HUES48 (cell line): ENCODE data around the gene TMUB1.

Experiments used
- H3K27ac ChIP-seq: one replicate; pipeline ENCODE4 v1.7.0; 2013; ENCODE audit warnings: low read depth, low read length, inconsistent platforms
- H3K27me3 ChIP-seq: 2 replicates; pipeline ENCODE4 v1.6.1; 2013; ENCODE audit warnings: mild to moderate bottlenecking, low read length; ENCODE audit not compliant: control insufficient read depth, insufficient read depth
- H3K36me3 ChIP-seq: 2 replicates; pipeline ENCODE4 v1.6.1; 2013; ENCODE audit warnings: low read length; ENCODE audit not compliant: control insufficient read depth, insufficient read depth
- H3K4me1 ChIP-seq: 2 replicates; pipeline ENCODE4 v1.6.1; 2013; ENCODE audit warnings: mild to moderate bottlenecking, low read length; ENCODE audit not compliant: control insufficient read depth, insufficient read depth
- H3K4me3 ChIP-seq: 2 replicates; pipeline ENCODE4 v1.5.1; 2013; ENCODE audit warnings: mild to moderate bottlenecking, low read depth, low read length
- H3K9ac ChIP-seq: 2 replicates; pipeline ENCODE4 v1.6.1; 2013; ENCODE audit warnings: mild to moderate bottlenecking, low read depth, low read length, moderate library complexity
- H3K9me3 ChIP-seq: 2 replicates; pipeline ENCODE4 v1.6.1; 2013; ENCODE audit warnings: low read length; ENCODE audit not compliant: control insufficient read depth, insufficient read depth

TMUB1 gene

GRCh38 chr7:151113344-151114150 lies 30.3 kb upstream of the TMUB1 start:
- H3K4me3 ChIP-seq, result peak overlapping the region; percentile 44
- no peaks in the 10 kb centered on the region for H3K9me3 ChIP-seq
- H3K4me1 ChIP-seq, result peaks cover 11% of the 10 kb centered on the region
- no peak overlapping the region for H3K9ac ChIP-seq
- H3K27ac ChIP-seq, result peak overlapping the region; percentile 63
- H3K27me3 ChIP-seq, result peaks cover 17% of the 10 kb centered on the region
- H3K36me3 ChIP-seq, result peaks cover 5% of the 10 kb centered on the region; the same call in 1 of the 2 replicates

- H3K9ac ChIP-seq, result no peak overlapping the region
- no peaks in the 10 kb centered on the region for H3K9me3 ChIP-seq
- no peaks in the 10 kb centered on the region for H3K36me3 ChIP-seq
- H3K27me3 ChIP-seq, result peaks cover 12% of the 10 kb centered on the region
- H3K27ac ChIP-seq, result no peak overlapping the region
- H3K4me3 ChIP-seq, result no peak overlapping the region
- peaks cover 11% of the 10 kb centered on the region for H3K4me1 ChIP-seq
Measured at GRCh38 chr7:151110941-151111645, 27.8 kb upstream of the TMUB1 start.

GRCh38 chr7:151110236-151110940 lies 27.1 kb upstream of the TMUB1 start:
- peaks cover 11% of the 10 kb centered on the region for H3K4me1 ChIP-seq
- H3K4me3 ChIP-seq, result no peak overlapping the region
- H3K27me3 ChIP-seq, result peaks cover 7% of the 10 kb centered on the region; the same call in 1 of the 2 replicates
- H3K9ac ChIP-seq, result no peak overlapping the region
- H3K9me3 ChIP-seq, result no peaks in the 10 kb centered on the region
- H3K27ac ChIP-seq, result no peak overlapping the region
- H3K36me3 ChIP-seq, result no peaks in the 10 kb centered on the region

- Histone ChIP-seq H3K4me1 (peaks cover 18% of the 10 kb centered on the region), H3K27ac (no peak overlapping the region), H3K27me3 (peaks cover 6% of the 10 kb centered on the region; the same call in 1 of the 2 replicates), H3K9me3 (no peaks in the 10 kb centered on the region), H3K9ac (no peak overlapping the region), H3K4me3 (no peak overlapping the region), H3K36me3 (no peaks in the 10 kb centered on the region)
Measured at GRCh38 chr7:151109094-151110048, 26.1 kb upstream of the TMUB1 start.

GRCh38 chr7:151107882-151108281 lies 24.6 kb upstream of the TMUB1 start:
- Histone ChIP-seq H3K4me1 (peaks cover 20% of the 10 kb centered on the region), H3K27ac (no peak overlapping the region), H3K9me3 (no peaks in the 10 kb centered on the region), H3K36me3 (no peaks in the 10 kb centered on the region), H3K4me3 (no peak overlapping the region), H3K27me3 (no peaks in the 10 kb centered on the region), H3K9ac (no peak overlapping the region)

GRCh38 chr7:151104411-151105235 lies 21.3 kb upstream of the TMUB1 start:
- peaks cover 20% of the 10 kb centered on the region for H3K4me1 ChIP-seq
- peak overlapping the region; percentile 72 for H3K27ac ChIP-seq
- H3K9ac ChIP-seq, result 0 out of 2 replicates have a peak overlapping the region, but pooled peaks have one; percentile 24
- no peaks in the 10 kb centered on the region for H3K9me3 ChIP-seq
- peak overlapping the region; percentile 32 for H3K4me3 ChIP-seq
- H3K36me3 ChIP-seq, result no peaks in the 10 kb centered on the region
- no peaks in the 10 kb centered on the region for H3K27me3 ChIP-seq

GRCh38 chr7:151103973-151104372 lies 20.7 kb upstream of the TMUB1 start:
- Histone ChIP-seq H3K27me3 (no peaks in the 10 kb centered on the region), H3K4me3 (peak overlapping the region; percentile 32; the same call in 1 of the 2 replicates), H3K27ac (peak overlapping the region; percentile 72), H3K36me3 (no peaks in the 10 kb centered on the region), H3K9ac (0 out of 2 replicates have a peak overlapping the region, but pooled peaks have one; percentile 24), H3K4me1 (peaks cover 20% of the 10 kb centered on the region), H3K9me3 (no peaks in the 10 kb centered on the region)

GRCh38 chr7:151102991-151103390 lies 19.7 kb upstream of the TMUB1 start:
- Histone ChIP-seq H3K9ac (no peak overlapping the region), H3K4me3 (no peak overlapping the region), H3K4me1 (peaks cover 20% of the 10 kb centered on the region), H3K36me3 (no peaks in the 10 kb centered on the region), H3K27me3 (no peaks in the 10 kb centered on the region), H3K9me3 (no peaks in the 10 kb centered on the region), H3K27ac (no peak overlapping the region)

- Histone ChIP-seq H3K36me3 (no peaks in the 10 kb centered on the region), H3K4me3 (no peak overlapping the region), H3K27ac (no peak overlapping the region), H3K9me3 (no peaks in the 10 kb centered on the region), H3K27me3 (no peaks in the 10 kb centered on the region), H3K4me1 (peaks cover 20% of the 10 kb centered on the region), H3K9ac (no peak overlapping the region)
Measured at GRCh38 chr7:151101621-151102396, 18.5 kb upstream of the TMUB1 start.
